ENCODE data around the gene KAT7.

DNA sequence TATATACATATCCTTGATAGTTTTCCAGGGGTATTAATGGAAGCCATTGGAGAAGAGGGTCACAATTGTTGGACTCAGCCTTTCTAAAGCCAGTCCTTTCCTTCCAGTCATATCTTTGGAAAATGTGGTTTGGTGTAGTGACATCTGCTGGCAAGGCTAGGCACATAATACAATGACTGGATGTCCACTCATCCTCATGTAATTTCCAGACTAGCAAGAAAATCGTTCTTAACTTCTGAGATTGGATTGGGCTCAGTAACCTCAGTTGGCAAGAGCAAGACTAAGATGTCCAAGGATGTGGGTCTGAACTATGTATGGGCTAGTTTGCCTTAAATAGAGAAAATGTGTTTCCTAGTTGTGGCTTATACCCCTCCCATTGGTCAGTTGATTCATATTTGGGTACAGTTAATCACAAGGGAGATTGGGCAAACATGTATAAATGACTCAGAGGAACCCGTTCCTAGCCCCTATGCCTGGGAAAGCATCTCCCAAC is 8.7 kb upstream of the KAT7 start:
- TF ChIP-seq CTCF (conservative IDR thresholded peaks at IDR 0.05 in 1 of 2, IDR thresholded peaks at IDR 0.05 in 1 of 2; ENCODE audit: extremely low read depth in 1 of 2, insufficient read depth in 1 of 2, low read depth in 1 of 2, low read length in 2 of 2) (peak; percentile 53 to 78), EZH2 (IDR thresholded peaks at IDR 0.05; ENCODE audit: borderline replicate concordance, low read length) (no peak)

All from mammary epithelial cell (primary cell).